CD14-positive monocyte (primary cell): Measurements from ENCODE around the gene TMEM237. TPM values are rescaled to one million over a fixed set of nuclear protein-coding genes. Genes with fewer than 3 reads are reported as not detected.
A peak's percentile ranks its signal among the peaks of the same experiment; 100 is the strongest.

ENCODE experiments used
- DNase-seq, 3 donors: peaks; one replicate each; pipeline ENCODE4 v3.0.0-alpha.2; 2011 to 2022
- H2AFZ ChIP-seq: 2 replicates; pipeline ENCODE4 v1.6.0; 2012; ENCODE audit warnings: mild to moderate bottlenecking, low read depth, low read length, inconsistent platforms; ENCODE audit not compliant: insufficient read depth, poor library complexity, severe bottlenecking
- H3K27ac ChIP-seq, 2 donors: 1 replicate in 1 of 2; 2 replicates in 1 of 2; pipeline ENCODE4 v1.5.1; 2012 to 2013; ENCODE audit warnings: low read length in 2 of 2, control low read depth in 1 of 2, inconsistent platforms in 1 of 2, low read depth in 1 of 2, mild to moderate bottlenecking in 1 of 2
- H3K27me3 ChIP-seq, 2 donors: one replicate each; pipeline versions ENCODE4 v1.6.0 to v1.6.1; 2011 to 2013; ENCODE audit warnings: low read length in 2 of 2; ENCODE audit not compliant: control insufficient read depth in 2 of 2, insufficient read depth in 2 of 2
- H3K36me3 ChIP-seq, 2 donors: replicated peaks in 1 of 2; 1 replicate in 1 of 2; 2 replicates in 1 of 2; pipeline versions ENCODE4 v1.5.1 to v1.6.1; 2012 to 2013; ENCODE audit warnings: low read length in 2 of 2, control low read depth in 1 of 2, inconsistent platforms in 1 of 2, mild to moderate bottlenecking in 1 of 2; ENCODE audit not compliant: insufficient read depth in 2 of 2, control insufficient read depth in 1 of 2
- H3K4me1 ChIP-seq, 2 donors: 1 replicate in 1 of 2; 2 replicates in 1 of 2; pipeline versions ENCODE4 v1.5.1 to v1.6.1; 2012 to 2013; ENCODE audit warnings: low read length in 2 of 2, control low read depth in 1 of 2, inconsistent platforms in 1 of 2, mild to moderate bottlenecking in 1 of 2, moderate library complexity in 1 of 2; ENCODE audit not compliant: insufficient read depth in 2 of 2, control insufficient read depth in 1 of 2
- H3K4me2 ChIP-seq: replicated peaks from 2 replicates; pipeline ENCODE3; 2012; ENCODE audit warnings: low read length, moderate library complexity, mild to moderate bottlenecking; ENCODE audit not compliant: poor library complexity, severe bottlenecking; ENCODE audit errors: extremely low read depth
- H3K4me3 ChIP-seq, 3 experiments: fragments of 200-600 bp in 1 of 3; sonication (generic) in 1 of 3; replicated peaks in 1 of 3; 1 replicate in 2 of 3; 2 replicates in 1 of 3; pipeline ENCODE4 v1.5.1; 2011 to 2013; ENCODE audit warnings: low read length in 3 of 3, mild to moderate bottlenecking in 3 of 3, control low read depth in 2 of 3, low read depth in 2 of 3, inconsistent platforms in 1 of 3, moderate library complexity in 1 of 3
- H3K79me2 ChIP-seq: 2 replicates; pipeline ENCODE4 v1.6.0; 2012; ENCODE audit warnings: mild to moderate bottlenecking, control low read depth, inconsistent platforms, low read length, moderate library complexity; ENCODE audit not compliant: insufficient read depth
- H3K9ac ChIP-seq: 2 replicates; pipeline ENCODE4 v1.6.0; 2017; ENCODE audit warnings: low read length, mild to moderate bottlenecking; ENCODE audit not compliant: insufficient read depth, poor library complexity, severe bottlenecking
- H3K9me3 ChIP-seq, 2 donors: replicated peaks in 1 of 2; 1 replicate in 1 of 2; 2 replicates in 1 of 2; pipeline versions ENCODE4 v1.5.1 to v1.6.1; 2012 to 2013; ENCODE audit warnings: low read length in 2 of 2, control low read depth in 1 of 2; ENCODE audit not compliant: control insufficient read depth in 1 of 2, insufficient read depth in 1 of 2
- H4K20me1 ChIP-seq: 2 replicates; pipeline ENCODE4 v1.6.0; 2012; ENCODE audit warnings: mild to moderate bottlenecking, low read length, control low read depth, moderate library complexity; ENCODE audit not compliant: insufficient read depth
- H3K27ac Mint-ChIP-seq, 7 donors: one replicate each; pipeline ENCODE4 v1.8.0; 2020; ENCODE audit warnings: mild to moderate bottlenecking in 7 of 7, mixed read lengths in 7 of 7, moderate library complexity in 6 of 7, inconsistent platforms in 2 of 7
- H3K27me3 Mint-ChIP-seq, 3 donors: one replicate each; pipeline ENCODE4 v1.8.0; 2021 to 2022; ENCODE audit warnings: low read depth in 3 of 3, mild to moderate bottlenecking in 3 of 3, mixed read lengths in 3 of 3, moderate library complexity in 3 of 3, inconsistent platforms in 1 of 3
- H3K36me3 Mint-ChIP-seq, 2 donors: one replicate each; pipeline ENCODE4 v1.8.0; 2020; ENCODE audit warnings: mixed read lengths in 2 of 2, inconsistent platforms in 1 of 2, mild to moderate bottlenecking in 1 of 2
- H3K4me1 Mint-ChIP-seq: one replicate; pipeline ENCODE4 v1.8.0; 2020; ENCODE audit warnings: mild to moderate bottlenecking, mixed read lengths
- H3K4me3 Mint-ChIP-seq, 2 donors: one replicate each; pipeline ENCODE4 v1.8.0; 2020; ENCODE audit warnings: mild to moderate bottlenecking in 2 of 2, mixed read lengths in 2 of 2, moderate library complexity in 1 of 2
- H3K9me3 Mint-ChIP-seq, 7 donors: one replicate each; pipeline ENCODE4 v1.8.0; 2020 to 2022; ENCODE audit warnings: mixed read lengths in 7 of 7, mild to moderate bottlenecking in 6 of 7, moderate library complexity in 6 of 7, inconsistent platforms in 2 of 7
- CTCF ChIP-seq: fragments of 200-600 bp; IDR thresholded peaks from one replicate; pipeline ENCODE4 v1.8.0; 2022; ENCODE audit warnings: antibody characterized with exemption, mild to moderate bottlenecking
- WGBS: methylation state at CpG from one replicate; pipeline ENCODE4 v1.1.5; 2013; ENCODE audit warnings: missing lambda C conversion rate; ENCODE audit not compliant: insufficient coverage; 5-methylcytosine and 5-hydroxymethylcytosine counted together
- intact Hi-C, 2 donors: fragments of 100-400 bp; cut with micrococcal nuclease; formaldehyde crosslinking; loops; one replicate each; pipeline versions ENCODE4 v1.15.0 to v1.15.1; 2023
- polyA plus RNA-seq, 3 donors: library from polyadenylated mRNA; depleted of rRNA in 1 of 3; unstranded in 2 of 3; stranded (reverse) in 1 of 3; fragments of 300-500 nt in 2 of 3; fragments of >200 nt in 1 of 3; fragmentation: Illumina TruSeq in 2 of 3; gene quantifications; 1 replicate in 2 of 3; 2 replicates in 1 of 3; pipeline ENCODE4 v1.2.3, GENCODE V29; 2012 to 2021

The TMEM237 gene
- polyA plus RNA-seq, 3 donors: 0.33 to 1.0 (median 0.53) TPM

DNA sequence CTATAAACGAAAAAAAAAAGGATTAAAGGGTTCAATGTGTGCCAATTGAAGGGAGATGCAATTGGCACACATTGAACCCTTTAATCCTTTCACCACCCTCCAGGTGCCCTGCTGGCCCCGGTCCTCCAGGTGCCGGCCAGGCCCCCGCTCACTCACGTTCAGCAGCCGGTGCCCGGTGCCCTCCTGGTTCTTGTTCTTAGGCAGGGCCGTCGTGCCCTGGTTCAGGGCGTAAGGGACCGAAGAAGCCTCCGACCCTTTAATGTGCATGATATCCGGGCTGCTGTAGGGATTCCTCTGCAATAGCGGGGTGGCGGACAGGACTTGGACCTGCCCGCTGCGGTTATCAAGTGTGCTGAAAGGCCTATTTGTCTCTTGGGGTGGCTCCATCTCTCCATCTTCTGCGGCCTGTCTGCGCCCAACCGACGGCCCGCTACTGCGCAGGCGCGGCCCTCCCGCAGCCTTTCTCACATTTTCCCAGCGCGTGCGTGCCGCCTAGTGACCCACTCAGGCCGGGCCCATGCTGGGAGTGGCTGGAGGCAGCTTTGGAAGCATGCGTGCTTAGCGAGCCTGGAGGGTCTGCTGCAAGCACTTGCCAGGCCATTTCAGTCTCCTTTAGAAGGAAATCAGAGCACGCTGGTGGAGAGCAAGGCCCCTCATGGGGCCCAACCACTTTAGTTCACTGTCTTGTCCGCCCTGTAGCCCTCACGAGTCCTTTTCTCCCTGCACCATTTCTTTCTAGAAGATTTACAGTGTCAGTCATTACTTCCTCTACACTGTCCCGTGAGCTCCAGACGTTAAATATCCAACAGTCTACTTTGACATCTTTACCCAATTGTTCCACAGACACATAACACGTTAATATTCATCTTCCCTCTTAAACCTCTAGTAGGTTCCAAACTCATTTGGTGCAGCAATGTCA, 24.3 kb downstream of the TMEM237 start:
- Histone ChIP-seq H4K20me1 (no peaks in the 10 kb centered on the region), H3K4me1 (peaks cover 0 to 4% of the 10 kb centered on the region in 2 donors), H3K79me2 (no peaks in the 10 kb centered on the region), H3K4me3 (no peak overlapping the region), H2AFZ (peak overlapping the region; percentile 67), H3K9ac (no peak overlapping the region), H3K4me2 (peak overlapping the region; percentile 10), H3K36me3 (no peaks in the 10 kb centered on the region), H3K9me3 (no peaks in the 10 kb centered on the region), H3K27ac (no peak overlapping the region), H3K27me3 (no peaks in the 10 kb centered on the region)
- intact Hi-C loops: no loop called here
- H3K4me3 Mint-ChIP-seq: no peak overlapping the region
- no peak for TF ChIP-seq CTCF
- H3K27ac Mint-ChIP-seq: no peak overlapping the region
- no peaks in the 10 kb centered on the region for H3K27me3 Mint-ChIP-seq
- no peaks in the 10 kb centered on the region for H3K36me3 Mint-ChIP-seq
- H3K4me1 Mint-ChIP-seq: peaks cover 4% of the 10 kb centered on the region
- peak in 2 of 3 donors; percentile 4 to 34 for DNase-seq
- H3K9me3 Mint-ChIP-seq: peaks cover 0 to 4% (median 3%) of the 10 kb centered on the region in 7 donors
- 62% methylated on average over 37 of the region's 39 CpGs for WGBS

GRCh38 chr2:201608021-201608420, 35.3 kb downstream of the TMEM237 start:
- no CpG with 5 or more reads among the region's 1 CpG for WGBS
- no peaks in the 10 kb centered on the region for H4K20me1 ChIP-seq
- peaks cover 0 to 2% (median 0%) of the 10 kb centered on the region in 3 donors for H3K27me3 Mint-ChIP-seq

More at GRCh38 chr2:201608021-201608420, 35.3 kb downstream of the TMEM237 start:
- no peak overlapping the region for H3K27ac Mint-ChIP-seq
- H3K4me2 ChIP-seq: no peak overlapping the region
- peaks cover 2 to 24% (median 13%) of the 10 kb centered on the region in 7 donors for H3K9me3 Mint-ChIP-seq
- no peak overlapping the region for H3K4me3 ChIP-seq
- H3K27me3 ChIP-seq: no peaks in the 10 kb centered on the region
- H3K9me3 ChIP-seq: no peaks in the 10 kb centered on the region
- H3K36me3 Mint-ChIP-seq: peaks cover 0 to 2% of the 10 kb centered on the region in 2 donors
- H3K4me1 ChIP-seq: no peaks in the 10 kb centered on the region
- no peak overlapping the region for H3K9ac ChIP-seq
- no peak overlapping the region for H2AFZ ChIP-seq
- no peak for DNase-seq
- intact Hi-C loops: no loop called here
- H3K4me1 Mint-ChIP-seq: no peaks in the 10 kb centered on the region
- no peak overlapping the region for H3K4me3 Mint-ChIP-seq
- TF ChIP-seq CTCF: no peak
- no peaks in the 10 kb centered on the region for H3K36me3 ChIP-seq
- no peaks in the 10 kb centered on the region for H3K79me2 ChIP-seq
- H3K27ac ChIP-seq: no peak overlapping the region
